ENCODE measurements around the gene OLFML2B. TPM values are rescaled to one million over a fixed set of nuclear protein-coding genes. Genes with fewer than 3 reads are reported as not detected.
A peak's percentile ranks its signal among the peaks of the same experiment; 100 is the strongest.

Gene OLFML2B
- total and polyA plus RNA-seq, 2 of the 4 experiments (the other 2 are of a cell fraction): 0.36 to 0.74 TPM

DNA sequence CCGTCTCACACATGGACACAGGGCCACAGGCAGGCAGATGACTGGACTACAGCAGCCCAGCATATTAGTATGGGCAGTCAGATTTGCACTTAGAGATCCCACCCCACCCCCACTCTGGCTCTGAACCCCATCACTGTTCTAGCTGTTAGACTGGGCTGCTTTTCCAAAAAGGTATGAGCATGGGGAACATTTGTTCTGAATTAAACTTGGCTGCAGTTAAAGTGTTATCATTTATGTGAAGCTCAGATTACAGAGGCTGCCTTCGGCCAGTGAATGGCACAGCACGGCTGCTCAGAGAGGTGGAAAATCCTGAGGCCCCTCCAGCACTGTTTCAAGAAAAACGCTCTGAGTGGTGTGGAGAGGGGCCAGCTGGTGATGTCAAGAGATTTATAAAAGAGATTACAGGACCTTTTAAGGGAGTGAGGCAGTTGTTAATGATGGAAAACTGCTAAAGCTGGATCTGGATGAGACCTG, 38.9 kb upstream of the OLFML2B start:
- no peak overlapping the region for H2BK15ac ChIP-seq (ENCODE audit: low read depth, low read length)
- H2BK20ac ChIP-seq (ENCODE audit: low read depth, low read length): no peak overlapping the region
- no peak overlapping the region for H3K27ac ChIP-seq (ENCODE audit: insufficient read depth, low read length)
- H2AFZ ChIP-seq (replicated peaks; ENCODE audit: low read length, poor library complexity): no peak overlapping the region
- ATAC-seq (ENCODE audit: low read depth) (peak; percentile 77), DNase-seq (peak; percentile 41)
- H4K91ac ChIP-seq (ENCODE audit: insufficient read depth, low read depth, low read length): no peak overlapping the region
- H3K4ac ChIP-seq (ENCODE audit: low read depth, low read length): no peak overlapping the region
- H4K8ac ChIP-seq (ENCODE audit: low read depth in 2 of 2, low read length in 2 of 2): no peak overlapping the region
- no peak overlapping the region; the same call in 1 of the 2 replicates for H3K4me2 ChIP-seq (ENCODE audit: low read depth, low read length)
- TF ChIP-seq MXI1 (IDR thresholded peaks at IDR 0.05; ENCODE audit: borderline replicate concordance, low read depth, low read length) (no peak), POLR2A (IDR thresholded peaks at IDR 0.05; ENCODE audit: low read depth, low read length) (no peak), RFX5 (IDR thresholded peaks at IDR 0.05; ENCODE audit: low read depth, low read length) (no peak)
- TF ChIP-seq, protein P1, sequence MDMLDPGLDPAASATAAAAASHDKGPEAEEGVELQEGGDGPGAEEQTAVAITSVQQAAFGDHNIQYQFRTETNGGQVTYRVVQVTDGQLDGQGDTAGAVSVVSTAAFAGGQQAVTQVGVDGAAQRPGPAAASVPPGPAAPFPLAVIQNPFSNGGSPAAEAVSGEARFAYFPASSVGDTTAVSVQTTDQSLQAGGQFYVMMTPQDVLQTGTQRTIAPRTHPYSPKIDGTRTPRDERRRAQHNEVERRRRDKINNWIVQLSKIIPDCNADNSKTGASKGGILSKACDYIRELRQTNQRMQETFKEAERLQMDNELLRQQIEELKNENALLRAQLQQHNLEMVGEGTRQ (IDR thresholded peaks at IDR 0.05; ENCODE audit: low read depth, low read length): no peak
- TF ChIP-seq, protein P2, sequence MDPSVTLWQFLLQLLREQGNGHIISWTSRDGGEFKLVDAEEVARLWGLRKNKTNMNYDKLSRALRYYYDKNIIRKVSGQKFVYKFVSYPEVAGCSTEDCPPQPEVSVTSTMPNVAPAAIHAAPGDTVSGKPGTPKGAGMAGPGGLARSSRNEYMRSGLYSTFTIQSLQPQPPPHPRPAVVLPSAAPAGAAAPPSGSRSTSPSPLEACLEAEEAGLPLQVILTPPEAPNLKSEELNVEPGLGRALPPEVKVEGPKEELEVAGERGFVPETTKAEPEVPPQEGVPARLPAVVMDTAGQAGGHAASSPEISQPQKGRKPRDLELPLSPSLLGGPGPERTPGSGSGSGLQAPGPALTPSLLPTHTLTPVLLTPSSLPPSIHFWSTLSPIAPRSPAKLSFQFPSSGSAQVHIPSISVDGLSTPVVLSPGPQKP (IDR thresholded peaks at IDR 0.05; ENCODE audit: borderline replicate concordance, low read depth, low read length): no peak
- BruUV-seq (replicated peaks): no TSS peak
- no peak overlapping the region for H2BK120ac ChIP-seq (ENCODE audit: low read depth, low read length)
- ChIA-PET CTCF (no interaction called here), POLR2A (ENCODE audit: unreplicated experiment) (no interaction called here)
- H4K5ac ChIP-seq (ENCODE audit: low read depth, low read length): no peak overlapping the region
- H4K20me1 ChIP-seq (ENCODE audit: insufficient read depth, low read length): no peaks in the 10 kb centered on the region
- dilution Hi-C loops (cut with HindIII; ENCODE audit: low sequenced_read_pairs, unreplicated experiment): no loop called here
- intact Hi-C loops (cut with micrococcal nuclease): loop anchor here (1.0 kb wide), 1 partner anchor 212 kb away; no protein-coding TSS in a partner anchor
- in situ Hi-C loops (cut with MboI; ENCODE audit: low sequenced_read_pairs): no loop called here
- no peak overlapping the region for H2AK9ac ChIP-seq (replicated peaks; ENCODE audit: low read depth, low read length, poor library complexity)
- no peaks in the 10 kb centered on the region for H3K79me1 ChIP-seq (ENCODE audit: low read depth in 1 of 2, low read length in 2 of 2)
- no peak overlapping the region for H3K14ac ChIP-seq (replicated peaks; ENCODE audit: low read depth, low read length)
- no peak overlapping the region for H3K4me3 ChIP-seq (ENCODE audit: insufficient read depth, low read depth, low read length)
- no peaks in the 10 kb centered on the region for H3K4me1 ChIP-seq (ENCODE audit: control insufficient read depth, insufficient read depth, low read length)
- no peaks in the 10 kb centered on the region for H3K9me1 ChIP-seq (ENCODE audit: insufficient read depth, low read length)
- no peak overlapping the region for H2BK5ac ChIP-seq (ENCODE audit: low read depth, low read length, poor library complexity, severe bottlenecking)
- no peak overlapping the region for H3K18ac ChIP-seq (ENCODE audit: low read depth, low read length)
- no peaks in the 10 kb centered on the region for H3K9me3 ChIP-seq (ENCODE audit: control insufficient read depth, insufficient read depth, low read length)
- no peaks in the 10 kb centered on the region for H3K36me3 ChIP-seq (ENCODE audit: control insufficient read depth, insufficient read depth, low read length)
- H3K56ac ChIP-seq (ENCODE audit: extremely low read depth, insufficient read depth, low read length): no peak overlapping the region
- H2AK5ac ChIP-seq (ENCODE audit: low read depth, low read length): no peak overlapping the region
- H3K23ac ChIP-seq (ENCODE audit: low read depth, low read length): no peak overlapping the region
- H3K9ac ChIP-seq (ENCODE audit: low read depth, low read length): no peak overlapping the region
- 20% methylated on average over 3 of the region's 4 CpGs; no CpG with 5 or more reads in 1 of the 2 experiments for WGBS, 2 experiments (ENCODE audit: extremely low coverage in 2 of 2, insufficient read length in 1 of 2)
- peaks cover 18% of the 10 kb centered on the region for H3K27me3 ChIP-seq (ENCODE audit: control insufficient read depth, insufficient read depth, low read length)

Measured in IMR-90 (cell line).